ENCODE results near the gene SLC2A11. TPM values are rescaled to one million over a fixed set of nuclear protein-coding genes. Genes with fewer than 3 reads are reported as not detected.

Gene SLC2A11
- total and polyA plus RNA-seq, 9 of the 15 experiments (the other 6 are each of a cell fraction or from before 2014, with no cell fraction given) = 0.44 to 2.7 (median 2.1) TPM

DNA sequence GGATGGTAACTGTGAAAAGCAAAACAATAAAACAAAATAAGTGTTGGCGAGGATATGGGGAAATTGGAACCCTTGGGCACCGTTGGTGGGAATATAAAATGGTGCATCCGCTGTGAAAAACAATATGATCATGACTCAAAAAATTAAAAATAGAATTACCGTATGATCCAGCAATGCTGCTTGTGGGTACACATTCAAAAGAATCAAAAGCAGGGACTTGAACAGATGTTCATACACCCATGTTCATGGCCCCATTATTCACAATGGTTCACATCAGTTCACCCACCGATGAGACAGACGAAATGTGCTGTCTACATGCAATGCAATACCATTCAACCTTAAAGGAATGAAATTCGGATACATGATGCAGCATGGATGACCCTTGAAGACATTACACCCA, 17.6 kb upstream of the SLC2A11 start:
- no peaks in the 10 kb centered on the region for H3K9me3 ChIP-seq (replicated peaks; ENCODE audit: control insufficient read depth, insufficient read depth, low read depth, low read length)
- H3K4me1 ChIP-seq (replicated peaks in 1 of 2; ENCODE audit: control insufficient read depth in 2 of 2, insufficient read depth in 2 of 2, low read length in 2 of 2) = peaks cover 2 to 38% of the 10 kb centered on the region in 2 experiments; a peak in 4 of 5 replicates
- ChIA-PET CTCF (ENCODE audit: low intra/inter-chr PET ratio) (no interaction called here), POLR2A (no interaction called here)
- no peaks in the 10 kb centered on the region; the same call in 1 of the 2 replicates for H4K20me1 ChIP-seq (replicated peaks; ENCODE audit: control insufficient read depth, insufficient read depth, low read length)
- peaks cover 14% of the 10 kb centered on the region; the same call in 2 of the 3 replicates for H3K36me3 ChIP-seq (ENCODE audit: control insufficient read depth, insufficient read depth, low read length)
- in situ Hi-C loops (cut with MboI) (loop anchor here (10.0 kb wide), 1 partner anchor 215 kb away; no protein-coding TSS in a partner anchor), intact Hi-C loops (cut with micrococcal nuclease) (no loop called here)
- H3K4me2 ChIP-seq (ENCODE audit: insufficient read depth, low read length) = no peak overlapping the region
- no peak for TF ChIP-seq TARDBP (IDR thresholded peaks at IDR 0.05)
- no peak overlapping the region for H3K4me3 ChIP-seq
- FAIRE-seq (no peak), ATAC-seq (no peak), DNase-seq (ENCODE audit: extremely low read depth in 1 of 4, low spot score in 3 of 4) (no peak)
- H3K27ac ChIP-seq (ENCODE audit: extremely low read depth, low read depth, low read length) = no peak overlapping the region
- H3K9me1 ChIP-seq (ENCODE audit: control insufficient read depth, insufficient read depth, low read length) = no peaks in the 10 kb centered on the region
- 75% methylated on average over 7 of the region's 7 CpGs for WGBS (ENCODE audit: insufficient coverage, low coverage, missing lambda C conversion rate)
- no peak overlapping the region for H2AFZ ChIP-seq (ENCODE audit: low read depth, low read length)
- no TSS peak for BruUV-seq (replicated peaks)
- no peaks in the 10 kb centered on the region for H3K79me2 ChIP-seq (ENCODE audit: control insufficient read depth, insufficient read depth, low read length)
- 0 out of 4 replicates have a peak overlapping the region, but pooled peaks of 1 of the 2 experiments have one; percentile 81 for H3K9ac ChIP-seq (ENCODE audit: insufficient read depth in 1 of 2, low read depth in 2 of 2, low read length in 2 of 2)
- no peaks in the 10 kb centered on the region for H3K27me3 ChIP-seq (ENCODE audit: control insufficient read depth in 2 of 2, insufficient read depth in 2 of 2, low read length in 2 of 2)

DNA sequence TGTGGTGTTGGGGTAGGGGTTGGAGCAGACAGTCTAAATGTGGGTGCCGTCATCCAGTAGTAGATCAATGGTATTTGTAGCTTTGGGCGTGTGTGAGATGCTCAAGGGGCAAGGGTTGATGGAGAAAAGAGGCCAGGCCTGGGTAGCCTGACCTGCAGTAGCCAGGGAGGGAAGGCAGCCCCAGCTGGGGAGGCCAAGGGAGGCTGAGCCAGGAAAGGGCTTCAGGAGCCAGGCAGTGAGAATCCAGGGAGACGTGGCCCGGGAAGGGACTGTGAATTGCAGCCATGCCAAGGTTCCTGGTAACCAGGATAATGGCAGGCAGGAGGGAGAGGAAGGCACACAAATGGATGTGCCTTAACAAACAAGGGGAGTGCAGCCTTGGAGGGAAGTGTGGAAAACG, 16.4 kb upstream of the SLC2A11 start:
- no peaks in the 10 kb centered on the region for H3K9me1 ChIP-seq (ENCODE audit: control insufficient read depth, insufficient read depth, low read length)
- H3K9me3 ChIP-seq (replicated peaks; ENCODE audit: control insufficient read depth, insufficient read depth, low read depth, low read length) = no peaks in the 10 kb centered on the region
- intact Hi-C loops (cut with micrococcal nuclease) (no loop called here), in situ Hi-C loops (cut with MboI) (loop anchor here (10.0 kb wide), 1 partner anchor 216 kb away; no protein-coding TSS in a partner anchor)
- no peaks in the 10 kb centered on the region; the same call in 1 of the 2 replicates for H4K20me1 ChIP-seq (replicated peaks; ENCODE audit: control insufficient read depth, insufficient read depth, low read length)
- no peak overlapping the region for H3K4me3 ChIP-seq
- BruUV-seq (replicated peaks) = no TSS peak
- no peaks in the 10 kb centered on the region for H3K27me3 ChIP-seq (ENCODE audit: control insufficient read depth in 2 of 2, insufficient read depth in 2 of 2, low read length in 2 of 2)
- 4% methylated on average over 5 of the region's 5 CpGs for WGBS (ENCODE audit: insufficient coverage, low coverage, missing lambda C conversion rate)
- no peak for TF ChIP-seq PTBP1 (IDR thresholded peaks at IDR 0.05; ENCODE audit: low read depth, low read length)
- TF ChIP-seq EHMT2 (IDR thresholded peaks at IDR 0.05) = no peak
- TF ChIP-seq HDGF (IDR thresholded peaks at IDR 0.05) = no peak
- no peak for TF ChIP-seq POLR3G (IDR thresholded peaks at IDR 0.05; ENCODE audit: extremely low read depth, insufficient read length, insufficient replicate concordance)
- TF ChIP-seq, protein P1, sequence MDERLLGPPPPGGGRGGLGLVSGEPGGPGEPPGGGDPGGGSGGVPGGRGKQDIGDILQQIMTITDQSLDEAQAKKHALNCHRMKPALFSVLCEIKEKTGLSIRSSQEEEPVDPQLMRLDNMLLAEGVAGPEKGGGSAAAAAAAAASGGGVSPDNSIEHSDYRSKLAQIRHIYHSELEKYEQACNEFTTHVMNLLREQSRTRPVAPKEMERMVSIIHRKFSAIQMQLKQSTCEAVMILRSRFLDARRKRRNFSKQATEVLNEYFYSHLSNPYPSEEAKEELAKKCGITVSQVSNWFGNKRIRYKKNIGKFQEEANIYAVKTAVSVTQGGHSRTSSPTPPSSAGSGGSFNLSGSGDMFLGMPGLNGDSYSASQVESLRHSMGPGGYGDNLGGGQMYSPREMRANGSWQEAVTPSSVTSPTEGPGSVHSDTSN (CRISPR knock-in tag; IDR thresholded peaks at IDR 0.05; ENCODE audit: low read depth) = no peak
- TF ChIP-seq, protein P1 (tag; conservative IDR thresholded peaks at IDR 0.05; ENCODE audit: low read depth) = no peak
- TF ChIP-seq, protein P2, sequence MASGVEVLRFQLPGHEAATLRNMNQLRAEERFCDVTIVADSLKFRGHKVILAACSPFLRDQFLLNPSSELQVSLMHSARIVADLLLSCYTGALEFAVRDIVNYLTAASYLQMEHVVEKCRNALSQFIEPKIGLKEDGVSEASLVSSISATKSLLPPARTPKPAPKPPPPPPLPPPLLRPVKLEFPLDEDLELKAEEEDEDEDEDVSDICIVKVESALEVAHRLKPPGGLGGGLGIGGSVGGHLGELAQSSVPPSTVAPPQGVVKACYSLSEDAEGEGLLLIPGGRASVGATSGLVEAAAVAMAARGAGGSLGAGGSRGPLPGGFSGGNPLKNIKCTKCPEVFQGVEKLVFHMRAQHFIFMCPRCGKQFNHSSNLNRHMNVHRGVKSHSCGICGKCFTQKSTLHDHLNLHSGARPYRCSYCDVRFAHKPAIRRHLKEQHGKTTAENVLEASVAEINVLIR (CRISPR knock-in tag; IDR thresholded peaks at IDR 0.05) = no peak
- no peak for TF ChIP-seq TRIM24 (IDR thresholded peaks at IDR 0.05)
- no peak for TF ChIP-seq ZFP36 (IDR thresholded peaks at IDR 0.05; ENCODE audit: low read depth, low read length, partially characterized antibody)
- TF ChIP-seq TCFL5 (CRISPR knock-in tag; conservative IDR thresholded peaks at IDR 0.05) = no peak
- no peak for TF ChIP-seq ZNF232 (CRISPR knock-in tag; IDR thresholded peaks at IDR 0.05)
- TF ChIP-seq CREM (IDR thresholded peaks at IDR 0.05; ENCODE audit: low read depth) = no peak
- no peak for TF ChIP-seq MYNN (IDR thresholded peaks at IDR 0.05)
- no peak for TF ChIP-seq MYNN (CRISPR knock-in tag; IDR thresholded peaks at IDR 0.05)
- no peak for TF ChIP-seq NFYB (IDR thresholded peaks at IDR 0.05; ENCODE audit: extremely low read depth, insufficient read length)
- H3K36me3 ChIP-seq (ENCODE audit: control insufficient read depth, insufficient read depth, low read length) = peaks cover 4% of the 10 kb centered on the region; the same call in 1 of the 3 replicates
- no peak overlapping the region for H3K4me2 ChIP-seq (ENCODE audit: insufficient read depth, low read length)
- ATAC-seq (no peak), DNase-seq (ENCODE audit: extremely low read depth in 1 of 4, low spot score in 3 of 4) (no peak), FAIRE-seq (no peak)
- POLR2A ChIA-PET = no interaction called here
- H2AFZ ChIP-seq (ENCODE audit: low read depth, low read length) = no peak overlapping the region
- H3K4me1 ChIP-seq (replicated peaks in 1 of 2; ENCODE audit: control insufficient read depth in 2 of 2, insufficient read depth in 2 of 2, low read length in 2 of 2) = peaks cover 2 to 32% of the 10 kb centered on the region in 2 experiments; a peak in 4 of 5 replicates
- H3K79me2 ChIP-seq (ENCODE audit: control insufficient read depth, insufficient read depth, low read length) = no peaks in the 10 kb centered on the region
- H3K27ac ChIP-seq (ENCODE audit: extremely low read depth, low read depth, low read length) = no peak overlapping the region
- peak overlapping the region in 1 of 2 experiments; percentile 55; a peak in 2 of 4 replicates for H3K9ac ChIP-seq (ENCODE audit: insufficient read depth in 1 of 2, low read depth in 2 of 2, low read length in 2 of 2)
- CTCF ChIA-PET (ENCODE audit: low intra/inter-chr PET ratio) = no interaction called here
